Kidney (tissue), 14 donors: ENCODE results near the gene TYW1B. TPM values are rescaled to one million over a fixed set of nuclear protein-coding genes. Genes with fewer than 3 reads are reported as not detected.
"Not testable (repeated sequence)": the region's sequence is repeated elsewhere in the genome, so short reads cannot be mapped to it uniquely, and the experiment has no call there.

Experiments used
- DNase-seq, 5 donors: peaks; one replicate each; pipeline ENCODE4 v3.0.0-alpha.2; 2013 to 2020
- FAIRE-seq: peaks from 2 replicates; lab custom pipeline; 2012; peaks lifted over from hg19 to GRCh38; lab: Jason Lieb, UNC
- H3K27ac ChIP-seq, 2 donors: one replicate each; pipeline ENCODE4 v1.7.0; 2013; ENCODE audit warnings: low read depth in 2 of 2, low read length in 2 of 2, inconsistent platforms in 1 of 2
- H3K27me3 ChIP-seq: one replicate; pipeline ENCODE4 v1.7.1; 2013; ENCODE audit warnings: low read length, inconsistent platforms; ENCODE audit not compliant: control insufficient read depth, insufficient read depth
- H3K36me3 ChIP-seq, 3 donors: one replicate each; pipeline versions ENCODE4 v1.7.0 to v1.7.1; 2013; ENCODE audit warnings: low read length in 3 of 3, control low read depth in 1 of 3, inconsistent platforms in 1 of 3; ENCODE audit not compliant: insufficient read depth in 3 of 3, control insufficient read depth in 2 of 3
- H3K4me1 ChIP-seq, 3 donors: one replicate each; pipeline versions ENCODE4 v1.7.0 to v1.7.1; 2013; ENCODE audit warnings: low read length in 3 of 3, inconsistent platforms in 1 of 3, low read depth in 1 of 3; ENCODE audit not compliant: control insufficient read depth in 2 of 3, insufficient read depth in 2 of 3
- H3K4me3 ChIP-seq, 3 donors: one replicate each; pipeline versions ENCODE4 v1.7.0 to v1.8.1; 2013; ENCODE audit warnings: low read length in 3 of 3, control low read depth in 1 of 3, inconsistent platforms in 1 of 3
- H3K9ac ChIP-seq, 3 donors: one replicate each; pipeline versions ENCODE4 v1.7.0 to v1.7.1; 2013; ENCODE audit warnings: low read length in 3 of 3, control low read depth in 1 of 3, inconsistent platforms in 1 of 3
- H3K9me3 ChIP-seq, 3 donors: one replicate each; pipeline versions ENCODE4 v1.7.0 to v1.7.1; 2013; ENCODE audit warnings: low read length in 3 of 3, control low read depth in 1 of 3, inconsistent platforms in 1 of 3; ENCODE audit not compliant: control insufficient read depth in 2 of 3, insufficient read depth in 1 of 3
- intact Hi-C: fragments of 100-400 bp; cut with DNase I; formaldehyde crosslinking; loops from one replicate; pipeline ENCODE4 v1.11.1; 2022
- polyA plus RNA-seq: library from polyadenylated mRNA; stranded (reverse); fragments of 350-450 nt; fragmentation: Illumina TruSeq; extraction: RNeasy Lipid Tissue Mini Kit (QIAGEN cat#74804); gene quantifications from one replicate; pipeline ENCODE4 v1.2.3, GENCODE V29; 2014; ENCODE audit warnings: low read depth, low replicate concordance; ENCODE audit not compliant: insufficient read depth
- total RNA-seq: library from RNA; stranded (reverse); fragmentation: NEBNext Ultra II Directional; extraction: Animal tissue kit (Norgen Biotek cat#: 25700); gene quantifications from one replicate; pipeline ENCODE4 v1.2.1, GENCODE V29; 2021
- TF ChIP-seq, protein P1 (sequence below): IDR thresholded peaks from 3 replicates; pipeline ENCODE4 v1.5.1; 2012; ENCODE audit warnings: mild to moderate bottlenecking, moderate library complexity, borderline replicate concordance; ENCODE audit not compliant: insufficient read depth; ENCODE audit errors: extremely low read depth
- donor health status: control.
- donor health status: control.
- donor health status: control.
- donor health status: control.
- donor health status: control.
- donor health status: DM: yes; HTN: yes; CAD: no.
- donor health status: Normal renal cell carcinoma (clear cell type).

The TYW1B gene
- total and polyA plus RNA-seq, 2 donors from 2014 or later, result 2.9 to 3.2 TPM

DNA sequence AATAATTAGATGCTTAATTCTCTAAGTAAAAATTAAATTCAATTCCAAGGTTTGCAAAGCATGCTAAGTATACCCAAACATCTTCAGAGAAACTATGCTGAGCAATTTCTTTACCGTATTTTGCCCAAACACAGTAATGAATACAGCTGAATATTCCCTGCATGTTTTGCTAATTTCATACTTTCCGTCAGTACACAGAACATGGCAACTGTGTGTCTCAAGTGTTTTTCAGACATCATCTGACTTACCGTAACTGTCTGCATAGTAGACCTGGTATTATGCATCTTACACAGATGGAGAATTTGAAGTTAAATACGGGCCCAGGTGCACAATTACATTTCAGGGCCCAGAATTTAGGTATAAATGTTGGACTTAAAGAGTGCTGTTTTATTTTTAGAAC lies 15.2 kb upstream of the TYW1B start:
- H3K9me3 ChIP-seq, FAIRE-seq, H3K27ac ChIP-seq, H3K9ac ChIP-seq, H3K4me1 ChIP-seq, H3K27me3 ChIP-seq, intact Hi-C loops, H3K4me3 ChIP-seq, H3K36me3 ChIP-seq, DNase-seq: not testable (repeated sequence)

DNA sequence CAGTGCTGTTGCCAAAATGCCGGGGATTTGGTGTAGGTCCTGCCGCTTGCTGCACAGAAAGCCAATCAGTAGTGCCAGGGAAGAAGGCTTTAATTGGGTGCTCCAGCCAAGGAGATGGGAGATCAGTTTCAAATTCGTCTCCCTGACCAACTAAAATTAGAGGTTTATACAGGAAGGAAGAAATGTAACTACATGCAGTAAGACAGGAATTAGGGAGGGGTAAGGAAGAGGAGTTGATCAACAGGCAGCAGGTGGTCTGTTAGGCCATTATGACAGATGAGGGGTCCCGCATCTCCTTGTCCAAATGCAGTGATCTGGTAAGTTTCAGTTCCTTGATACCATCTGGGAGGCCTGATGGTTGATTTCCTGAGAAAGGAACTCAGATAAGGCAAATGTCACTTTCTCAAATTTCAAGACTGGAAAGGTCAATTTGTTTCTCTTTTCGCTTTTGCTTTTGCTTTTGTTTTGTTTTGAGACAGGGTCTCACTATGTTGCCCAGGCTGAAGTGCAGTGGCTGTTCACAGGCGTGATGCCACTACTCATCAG lies 13.0 kb upstream of the TYW1B start:
- H3K27ac ChIP-seq, H3K4me1 ChIP-seq, H3K9me3 ChIP-seq, H3K27me3 ChIP-seq, FAIRE-seq, H3K36me3 ChIP-seq, H3K4me3 ChIP-seq, DNase-seq, H3K9ac ChIP-seq, intact Hi-C loops: not testable (repeated sequence)

DNA sequence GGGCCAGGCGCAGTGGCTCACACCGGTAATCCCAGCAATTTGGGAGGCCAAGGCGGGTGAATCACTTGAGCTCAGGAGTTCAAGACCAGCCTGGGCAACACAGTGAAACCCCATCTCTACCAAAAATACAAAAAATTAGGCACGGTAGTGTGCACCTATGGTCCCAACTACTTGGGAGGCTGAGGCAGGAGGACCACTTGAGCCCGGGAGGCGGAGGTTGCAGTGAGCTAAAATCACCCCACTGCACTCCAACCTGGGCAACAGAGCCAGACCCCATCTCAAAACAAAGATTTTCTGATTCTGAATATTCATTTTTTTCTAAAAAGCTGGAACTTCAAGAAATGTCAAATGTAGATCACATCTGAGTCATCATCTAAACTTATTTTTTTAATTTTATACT lies 10.3 kb upstream of the TYW1B start:
- H3K4me1 ChIP-seq, H3K9ac ChIP-seq, H3K27ac ChIP-seq, H3K9me3 ChIP-seq, H3K36me3 ChIP-seq, H3K27me3 ChIP-seq, DNase-seq, H3K4me3 ChIP-seq, intact Hi-C loops, FAIRE-seq: not testable (repeated sequence)

DNA sequence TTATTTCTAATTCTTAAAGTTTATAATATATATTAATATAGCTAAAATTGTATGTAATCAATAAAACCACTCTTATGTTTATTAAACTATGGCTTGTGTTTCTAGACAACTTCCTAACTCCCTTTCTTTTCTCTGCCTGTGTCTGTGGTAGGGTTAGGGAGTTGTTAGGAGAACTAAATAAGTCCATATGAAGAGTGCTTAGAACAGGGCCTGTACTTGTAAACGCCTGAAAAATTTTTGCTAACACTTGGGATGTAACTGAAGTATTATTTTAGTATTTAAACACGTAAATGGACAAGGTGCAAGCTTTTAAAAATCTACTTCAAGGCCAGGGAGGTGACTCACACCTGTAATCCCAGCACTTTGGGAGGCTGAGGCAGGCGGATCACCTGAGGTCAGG lies 9.3 kb upstream of the TYW1B start:
- peaks cover 0 to 15% (median 5%) of the 10 kb centered on the region in 3 donors for H3K36me3 ChIP-seq
- DNase-seq, H3K9ac ChIP-seq, H3K27me3 ChIP-seq, H3K4me3 ChIP-seq, H3K4me1 ChIP-seq, H3K9me3 ChIP-seq, H3K27ac ChIP-seq, FAIRE-seq, intact Hi-C loops: not testable (repeated sequence)

DNA sequence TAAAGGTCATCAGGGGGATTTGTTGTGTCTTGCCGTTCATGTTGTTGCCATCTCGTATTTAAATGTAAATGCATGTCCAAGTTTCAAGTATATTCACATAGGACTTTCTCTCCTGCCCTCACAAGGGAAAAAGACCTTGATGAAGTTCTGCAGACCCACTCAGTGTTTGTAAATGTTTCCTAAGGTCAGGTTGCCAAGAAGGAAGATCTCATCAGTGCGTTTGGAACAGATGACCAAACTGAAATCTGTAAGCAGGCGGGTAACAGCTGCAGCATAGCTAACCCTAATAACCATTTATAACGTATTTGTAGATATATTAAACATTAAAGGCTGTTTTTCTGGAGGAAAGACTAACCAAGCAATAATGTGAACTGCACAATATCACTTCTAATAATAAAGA lies 2.6 kb upstream of the TYW1B start:
- H3K27me3 ChIP-seq, H3K36me3 ChIP-seq, DNase-seq, FAIRE-seq, H3K9me3 ChIP-seq, H3K4me1 ChIP-seq, intact Hi-C loops: not testable (repeated sequence)
- H3K4me3 ChIP-seq, result peak overlapping the region in 2 of 3 donors; percentile 48 to 63
- peak overlapping the region in 1 of 3 donors; percentile 85 for H3K9ac ChIP-seq
- peak overlapping the region in 1 of 2 donors; percentile 90 for H3K27ac ChIP-seq

DNA sequence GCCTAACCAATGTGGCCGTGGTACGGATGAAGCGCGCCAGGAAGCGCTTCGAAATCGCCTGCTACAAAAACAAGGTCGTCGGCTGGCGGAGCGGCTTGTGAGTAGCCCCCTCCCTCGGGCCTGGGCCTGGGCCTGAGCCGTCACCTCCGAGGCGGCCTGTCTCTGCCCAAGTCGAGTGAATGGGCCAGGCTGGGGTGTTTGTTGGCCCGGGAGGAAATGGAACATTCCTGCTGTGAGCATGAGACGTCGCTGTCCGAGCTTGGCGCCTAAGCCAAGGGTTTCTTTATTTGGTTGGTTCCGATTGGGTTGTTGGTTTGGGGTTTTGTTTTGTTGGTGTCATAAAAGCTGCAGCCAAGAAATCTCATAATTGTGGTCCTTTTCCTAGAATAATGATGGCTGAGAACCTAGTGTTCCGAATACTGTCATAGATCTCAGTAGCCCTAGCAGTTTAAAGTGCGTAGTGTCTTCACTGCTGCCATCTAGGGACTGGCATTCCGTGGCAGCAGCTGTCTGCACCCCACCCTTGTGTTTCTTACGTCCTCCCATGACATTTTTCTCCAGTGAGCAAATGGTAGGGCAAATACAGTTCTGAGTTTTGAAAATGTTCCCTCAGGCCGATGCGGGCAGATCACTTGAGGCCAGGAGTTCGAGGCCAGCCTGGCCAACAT lies 1.8 kb upstream of the TYW1B start:
- H3K4me3 ChIP-seq, result peak overlapping the region; percentile 63 to 88 (median 88)
- TF ChIP-seq, protein P1, sequence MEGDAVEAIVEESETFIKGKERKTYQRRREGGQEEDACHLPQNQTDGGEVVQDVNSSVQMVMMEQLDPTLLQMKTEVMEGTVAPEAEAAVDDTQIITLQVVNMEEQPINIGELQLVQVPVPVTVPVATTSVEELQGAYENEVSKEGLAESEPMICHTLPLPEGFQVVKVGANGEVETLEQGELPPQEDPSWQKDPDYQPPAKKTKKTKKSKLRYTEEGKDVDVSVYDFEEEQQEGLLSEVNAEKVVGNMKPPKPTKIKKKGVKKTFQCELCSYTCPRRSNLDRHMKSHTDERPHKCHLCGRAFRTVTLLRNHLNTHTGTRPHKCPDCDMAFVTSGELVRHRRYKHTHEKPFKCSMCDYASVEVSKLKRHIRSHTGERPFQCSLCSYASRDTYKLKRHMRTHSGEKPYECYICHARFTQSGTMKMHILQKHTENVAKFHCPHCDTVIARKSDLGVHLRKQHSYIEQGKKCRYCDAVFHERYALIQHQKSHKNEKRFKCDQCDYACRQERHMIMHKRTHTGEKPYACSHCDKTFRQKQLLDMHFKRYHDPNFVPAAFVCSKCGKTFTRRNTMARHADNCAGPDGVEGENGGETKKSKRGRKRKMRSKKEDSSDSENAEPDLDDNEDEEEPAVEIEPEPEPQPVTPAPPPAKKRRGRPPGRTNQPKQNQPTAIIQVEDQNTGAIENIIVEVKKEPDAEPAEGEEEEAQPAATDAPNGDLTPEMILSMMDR, result peak; percentile 29
- intact Hi-C loops, H3K4me1 ChIP-seq, H3K27me3 ChIP-seq, H3K36me3 ChIP-seq, H3K9me3 ChIP-seq, FAIRE-seq: not testable (repeated sequence)
- DNase-seq, result peak; percentile 52 to 79 (median 75)
- H3K9ac ChIP-seq, result peak overlapping the region; percentile 77 to 87 (median 85)
- H3K27ac ChIP-seq, result peak overlapping the region; percentile 90 to 93

DNA sequence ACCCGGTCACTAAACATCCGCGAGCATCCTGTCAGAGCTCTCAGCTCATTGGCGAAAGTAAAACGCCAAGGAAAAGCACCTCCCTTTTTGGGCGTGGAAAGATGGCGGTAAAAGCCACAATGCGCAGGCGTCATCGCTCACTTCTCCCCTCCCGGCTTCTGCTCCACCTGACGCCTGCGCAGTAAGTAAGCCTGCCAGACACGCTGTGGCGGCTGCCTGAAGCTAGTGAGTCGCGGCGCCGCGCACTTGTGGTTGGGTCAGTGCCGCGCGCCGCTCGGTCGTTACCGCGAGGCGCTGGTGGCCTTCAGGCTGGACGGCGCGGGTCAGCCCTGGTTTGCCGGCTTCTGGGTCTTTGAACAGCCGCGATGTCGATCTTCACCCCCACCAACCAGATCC lies 1.3 kb upstream of the TYW1B start:
- Histone ChIP-seq H3K27ac (peak overlapping the region; percentile 90 to 93), H3K4me3 (peak overlapping the region; percentile 63 to 88 (median 88)), H3K9ac (peak overlapping the region; percentile 18 to 87 (median 85))
- intact Hi-C loops, H3K9me3 ChIP-seq, H3K27me3 ChIP-seq, H3K36me3 ChIP-seq, H3K4me1 ChIP-seq, FAIRE-seq: not testable (repeated sequence)
- peak; percentile 98 to 100 (median 98) for DNase-seq
